Endodermal cell (in vitro differentiated cells): Measurements from ENCODE around the gene ELAVL2. TPM values are rescaled to one million over a fixed set of nuclear protein-coding genes. Genes with fewer than 3 reads are reported as not detected.

Experiments used
- DNase-seq: peaks from one replicate; pipeline ENCODE4 v3.0.0-alpha.2; 2017
- H3K27ac ChIP-seq: 2 replicates; pipeline ENCODE4 v1.5.1; 2013; ENCODE audit warnings: mild to moderate bottlenecking, low read depth, low read length, moderate library complexity
- H3K27me3 ChIP-seq: 2 replicates; pipeline ENCODE4 v1.6.1; 2013; ENCODE audit warnings: mild to moderate bottlenecking, low read length, moderate library complexity; ENCODE audit not compliant: insufficient read depth, control insufficient read depth, poor library complexity, severe bottlenecking
- H3K36me3 ChIP-seq: 2 replicates; pipeline ENCODE4 v1.7.0; 2013; ENCODE audit warnings: mild to moderate bottlenecking, low read length, moderate library complexity; ENCODE audit not compliant: control insufficient read depth, insufficient read depth
- H3K4me1 ChIP-seq: one replicate; pipeline ENCODE4 v1.7.0; 2013; ENCODE audit warnings: low read length; ENCODE audit not compliant: control insufficient read depth, insufficient read depth
- H3K4me3 ChIP-seq: 2 replicates; pipeline ENCODE4 v1.5.1; 2013; ENCODE audit warnings: mild to moderate bottlenecking, low read length, moderate library complexity
- H3K9ac ChIP-seq: 2 replicates; pipeline ENCODE4 v1.6.1; 2013; ENCODE audit warnings: mild to moderate bottlenecking, low read length, moderate library complexity; ENCODE audit not compliant: poor library complexity, severe bottlenecking; ENCODE audit errors: extremely low read depth
- H3K9me3 ChIP-seq: 2 replicates; pipeline ENCODE4 v1.6.1; 2013; ENCODE audit warnings: mild to moderate bottlenecking, low read length, moderate library complexity; ENCODE audit not compliant: control insufficient read depth
- H3K27ac Mint-ChIP-seq: 2 replicates; pipeline ENCODE4 v1.8.0; 2020; ENCODE audit warnings: mixed read lengths
- H3K27me3 Mint-ChIP-seq: 2 replicates; pipeline ENCODE4 v1.8.0; 2021; ENCODE audit warnings: mild to moderate bottlenecking, mixed read lengths; ENCODE audit not compliant: insufficient read depth
- H3K36me3 Mint-ChIP-seq: 2 replicates; pipeline ENCODE4 v1.8.0; 2020; ENCODE audit warnings: low read depth, mixed read lengths
- H3K4me1 Mint-ChIP-seq: 2 replicates; pipeline ENCODE4 v1.8.0; 2020; ENCODE audit warnings: mixed read lengths
- H3K4me3 Mint-ChIP-seq: 2 replicates; pipeline ENCODE4 v1.8.0; 2020; ENCODE audit warnings: mild to moderate bottlenecking, moderate library complexity, mixed read lengths
- H3K9me3 Mint-ChIP-seq: 2 replicates; pipeline ENCODE4 v1.8.0; 2020; ENCODE audit warnings: mild to moderate bottlenecking, mixed read lengths
- CTCF ChIP-seq: fragments of 200-600 bp; sonication (generic); conservative IDR thresholded peaks from 2 replicates; pipeline ENCODE4 v1.5.0; 2021; ENCODE audit warnings: antibody characterized with exemption, mild to moderate bottlenecking
- WGBS, 2 experiments: methylation state at CpG; one replicate each; pipeline versions ENCODE4 v1.1.5 to v1.1.7; 2013; ENCODE audit warnings: missing lambda C conversion rate in 2 of 2, mixed read lengths in 1 of 2; ENCODE audit not compliant: insufficient coverage in 1 of 2, insufficient read length in 1 of 2; 5-methylcytosine and 5-hydroxymethylcytosine counted together
- total RNA-seq, 2 donors: library from RNA; stranded (reverse); fragmentation: NEBNext Ultra II Directional in 1 of 2; extraction: Animal tissue kit (Norgen Biotek cat#: 25700) in 1 of 2; gene quantifications; 2 replicates in 1 of 2; 3 replicates in 1 of 2; pipeline ENCODE4 v1.2.1, GENCODE V29; 2021

Gene ELAVL2
- total RNA-seq, 2 donors from 2014 or later, result 4.7 to 6.2 TPM

DNA sequence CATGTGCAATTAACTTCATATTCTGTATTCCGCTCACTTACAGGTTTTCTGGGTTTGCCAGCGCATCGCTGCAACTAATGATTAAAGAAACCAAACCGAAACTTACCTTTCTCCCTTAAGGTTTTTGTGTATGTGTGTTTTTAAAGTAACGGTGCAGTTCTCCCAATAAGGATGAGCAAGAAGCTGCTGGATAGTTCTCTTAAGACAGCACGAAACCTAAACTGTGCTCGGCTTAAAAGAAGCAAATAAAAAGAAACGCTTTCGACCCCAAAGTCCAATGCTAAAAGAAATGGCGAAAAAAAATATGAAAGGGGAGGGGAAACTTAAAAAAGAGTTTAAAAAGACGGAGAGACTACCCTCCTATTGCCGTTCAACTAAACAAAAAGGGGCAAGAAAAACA lies 340 bp downstream of the ELAVL2 start:
- Mint-ChIP-seq H3K4me3 (no peak overlapping the region), H3K36me3 (no peaks in the 10 kb centered on the region), H3K9me3 (no peaks in the 10 kb centered on the region), H3K27me3 (peaks cover 28% of the 10 kb centered on the region), H3K4me1 (peaks cover 8% of the 10 kb centered on the region), H3K27ac (no peak overlapping the region)
- Histone ChIP-seq H3K9ac (no peak overlapping the region), H3K9me3 (no peaks in the 10 kb centered on the region), H3K27ac (peak overlapping the region; percentile 33), H3K4me1 (no peaks in the 10 kb centered on the region), H3K36me3 (no peaks in the 10 kb centered on the region), H3K27me3 (peaks cover 89% of the 10 kb centered on the region), H3K4me3 (peak overlapping the region; percentile 85)
- 0 to 2% methylated on average over 7 to 11 of the region's 12 CpGs for WGBS, 2 experiments
- TF ChIP-seq CTCF, result no peak
- no peak for DNase-seq

DNA sequence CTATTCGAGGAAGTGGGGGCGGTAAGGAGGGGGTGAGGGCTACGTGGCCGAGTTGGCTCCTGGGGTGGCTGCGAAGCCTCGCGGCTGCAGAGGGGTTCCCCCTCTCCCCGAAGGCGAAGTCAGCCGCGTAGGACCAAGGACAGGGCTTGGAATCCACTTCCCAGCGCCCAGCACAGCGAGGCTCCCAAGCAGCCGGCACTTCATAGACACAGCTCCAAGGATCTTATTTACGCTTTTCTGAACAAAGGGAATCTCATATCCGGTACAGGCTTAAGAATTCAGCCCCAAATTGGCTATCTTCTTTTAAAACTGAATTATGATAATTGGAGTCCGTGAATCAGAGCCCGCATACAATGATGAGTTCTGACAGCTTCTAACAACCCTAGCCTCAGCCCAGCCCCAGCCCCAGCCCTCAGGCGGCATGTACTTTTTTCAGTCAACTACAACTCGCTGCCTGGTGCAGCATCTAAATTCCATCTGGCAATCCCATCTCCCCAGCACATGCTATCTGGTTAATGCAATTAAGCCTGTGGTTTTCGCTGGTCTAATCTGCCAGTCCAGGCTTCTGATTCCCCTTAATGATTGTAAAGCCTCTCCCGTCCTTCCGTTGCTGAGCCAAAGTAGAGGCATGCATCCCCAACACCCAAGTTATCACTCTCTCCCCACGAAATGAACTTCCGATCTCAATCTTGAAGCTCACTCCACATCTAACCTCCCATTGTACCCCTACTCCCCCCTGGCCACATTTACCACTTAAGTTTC lies 1.0 kb downstream of the ELAVL2 start:
- no peak overlapping the region for H3K27ac Mint-ChIP-seq
- H3K9ac ChIP-seq, result no peak overlapping the region

More for the DNA sequence above, 1.0 kb downstream of the ELAVL2 start:
- Mint-ChIP-seq H3K9me3 (no peaks in the 10 kb centered on the region), H3K4me1 (peaks cover 8% of the 10 kb centered on the region), H3K36me3 (no peaks in the 10 kb centered on the region), H3K27me3 (peaks cover 28% of the 10 kb centered on the region), H3K4me3 (no peak overlapping the region)
- WGBS, 2 experiments, result 0% methylated on average over 5 to 25 of the region's 25 CpGs
- no peak for TF ChIP-seq CTCF
- DNase-seq, result peak; percentile 85
- peak overlapping the region; percentile 5 for H3K27ac ChIP-seq
- H3K4me3 ChIP-seq, result peak overlapping the region; percentile 85
- peaks cover 89% of the 10 kb centered on the region for H3K27me3 ChIP-seq
- H3K4me1 ChIP-seq, result no peaks in the 10 kb centered on the region
- no peaks in the 10 kb centered on the region for H3K9me3 ChIP-seq
- no peaks in the 10 kb centered on the region for H3K36me3 ChIP-seq
